GM19455 (cell line): ENCODE measurements around the gene TEP1.
"Not testable (repeated sequence)": the region's sequence is repeated elsewhere in the genome, so short reads cannot be mapped to it uniquely, and the experiment has no call there.

ENCODE experiments used
- ATAC-seq: cut with Tn5 transposase; IDR thresholded peaks from one replicate; pipeline ENCODE4 v1.9.1; 2021; ENCODE audit not compliant: unreplicated experiment

Gene TEP1

DNA sequence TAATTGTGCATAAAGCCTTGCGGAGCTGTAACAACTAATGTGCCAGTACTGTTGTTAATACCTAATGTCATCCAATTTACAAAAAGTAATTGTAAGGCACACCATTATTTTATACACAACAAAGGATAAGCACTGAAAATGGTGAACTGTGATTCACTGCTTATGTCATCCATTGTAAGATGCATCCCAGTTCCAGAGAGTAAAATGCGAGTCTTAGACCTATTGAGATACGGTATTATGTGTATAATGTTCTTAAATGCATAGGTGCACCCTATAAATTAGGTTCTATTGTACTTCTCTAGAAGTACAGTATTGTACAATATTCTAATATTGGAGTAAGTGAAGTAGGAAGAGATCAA is 69.5 kb downstream of the TEP1 start:
- no peak for ATAC-seq

- ATAC-seq = peak; percentile 91
Observed at GRCh38 chr14:20343092-20343861, 70.0 kb downstream of the TEP1 start, which contains the start of gene PARP2. Gene PARP2, plus strand, starts transcription at chr14:20343635. Its CDS starts 7 bp downstream, at chr14:20343642.

DNA sequence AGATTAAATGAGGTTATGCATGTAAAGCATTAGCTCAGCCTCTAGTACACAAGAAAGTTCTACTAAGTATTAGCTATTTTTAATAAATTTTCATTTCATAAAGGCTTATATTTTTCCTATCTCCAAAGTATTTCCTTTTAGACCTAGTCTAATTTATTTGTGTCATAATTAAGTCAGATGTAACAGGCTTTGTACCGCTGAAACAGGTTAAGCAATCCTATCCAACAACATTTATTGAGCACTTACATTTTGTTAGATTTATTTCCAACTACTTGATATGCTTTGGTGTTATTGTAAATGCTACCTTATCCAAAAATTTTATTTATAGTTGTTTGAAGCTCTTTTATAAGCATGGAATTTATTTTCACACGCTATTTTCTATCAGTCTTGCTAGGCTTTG is 71.7 kb downstream of the TEP1 start:
- ATAC-seq = no peak

DNA sequence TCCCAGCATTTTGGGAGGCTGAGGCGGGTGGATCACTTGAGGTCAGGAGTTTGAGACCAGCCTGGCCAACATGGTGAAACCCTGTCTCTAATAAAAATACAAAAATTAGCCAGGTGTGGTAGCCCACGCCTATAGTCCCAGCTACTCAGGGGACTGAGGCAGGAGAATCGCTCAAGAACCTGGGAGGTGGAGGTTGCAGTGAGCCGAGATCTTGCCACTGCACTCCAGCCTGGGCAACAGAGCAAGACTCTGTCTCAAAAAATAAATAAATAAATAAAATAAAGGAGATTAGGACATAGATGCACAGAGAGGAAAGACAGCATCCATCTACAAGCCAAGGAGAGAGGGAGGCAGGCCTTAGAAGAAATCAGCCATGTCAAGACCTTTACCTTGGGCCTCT is 72.3 kb downstream of the TEP1 start:
- not testable (repeated sequence) for ATAC-seq

DNA sequence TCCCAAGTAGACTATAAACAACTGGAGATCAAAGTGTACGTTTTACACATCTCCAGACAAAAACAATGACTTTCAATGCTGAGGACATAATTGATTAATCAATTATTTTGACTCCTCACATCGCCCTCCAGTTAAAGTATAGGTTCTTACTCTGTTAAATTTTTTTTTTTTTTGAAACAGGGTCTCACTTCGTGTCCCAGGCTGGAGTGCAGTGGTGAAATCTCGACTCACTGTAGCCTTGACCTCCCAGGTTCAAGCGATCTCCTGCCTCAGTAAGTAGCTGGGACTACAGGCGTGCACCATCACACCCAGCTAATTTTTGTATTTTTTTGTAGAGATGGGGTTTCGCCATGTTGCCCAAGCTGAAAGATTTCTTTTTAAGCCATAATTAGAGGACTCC is 79.3 kb downstream of the TEP1 start:
- no peak for ATAC-seq

DNA sequence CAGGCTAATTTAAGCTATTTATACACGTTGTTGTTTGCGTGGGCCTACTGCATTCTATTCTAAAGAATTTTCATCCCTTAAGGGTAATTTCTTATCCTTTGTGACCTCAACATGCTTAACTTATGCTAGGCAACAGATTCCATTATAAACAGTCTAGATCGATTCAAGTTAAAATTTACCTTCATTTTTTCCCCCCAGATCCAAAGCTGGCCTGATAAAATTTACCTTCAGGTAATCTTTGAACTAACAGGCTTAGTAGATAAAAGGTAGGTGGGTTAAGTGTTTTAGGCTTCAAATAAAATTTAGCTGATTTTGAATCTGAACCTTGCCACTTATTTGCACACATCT is 79.8 kb downstream of the TEP1 start:
- no peak for ATAC-seq

GRCh38 chr14:20332788-20333493 is 80.4 kb downstream of the TEP1 start, which contains the start of gene CCNB1IP1:
Gene CCNB1IP1, minus strand, starts transcription at chr14:20333279. Its CDS starts 16,756 bp downstream, at chr14:20316523.
- peak; percentile 95 for ATAC-seq

DNA sequence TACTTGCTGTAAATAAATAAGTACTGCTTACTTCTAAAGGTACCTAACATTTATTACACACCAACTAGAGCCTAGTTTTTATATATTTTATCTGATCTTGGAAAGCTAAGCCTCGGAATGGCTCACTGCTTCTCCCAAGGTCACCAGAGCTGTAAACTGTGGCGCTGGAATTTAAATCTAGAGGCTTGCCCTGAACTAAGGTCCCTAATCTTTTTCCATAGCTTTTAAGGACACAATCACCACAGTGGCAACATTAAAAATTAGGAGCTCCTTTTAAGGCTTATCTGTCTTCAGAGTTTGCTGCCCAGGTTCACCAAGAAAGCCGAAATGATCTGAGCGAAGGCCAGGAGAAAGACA is 80.9 kb downstream of the TEP1 start:
- no peak for ATAC-seq

DNA sequence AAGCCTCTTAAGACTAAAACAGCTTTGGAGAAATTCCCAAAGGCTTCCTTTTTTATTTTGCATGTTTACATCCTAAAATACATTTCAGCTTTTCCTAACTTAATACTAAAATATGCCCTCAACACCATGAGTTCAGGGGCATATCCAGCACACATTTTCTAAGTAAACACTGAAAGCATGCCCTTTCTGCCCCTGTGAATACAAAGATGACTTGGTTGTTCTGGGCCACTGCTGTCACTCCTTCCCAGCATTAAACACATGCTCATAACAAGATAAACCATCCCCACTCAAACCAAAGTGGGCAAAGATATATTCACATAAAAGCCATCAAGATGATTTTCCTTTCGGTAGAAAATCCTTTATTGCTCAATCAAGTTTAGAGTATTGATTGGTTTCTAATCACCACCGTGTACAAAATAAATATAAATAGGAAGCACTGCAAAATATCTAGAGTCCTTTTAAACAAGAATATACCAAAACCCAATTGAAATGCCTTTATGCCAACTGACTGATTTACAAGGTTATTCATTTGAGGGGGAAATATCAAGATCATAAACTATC is 82.2 kb downstream of the TEP1 start:
- ATAC-seq = no peak

DNA sequence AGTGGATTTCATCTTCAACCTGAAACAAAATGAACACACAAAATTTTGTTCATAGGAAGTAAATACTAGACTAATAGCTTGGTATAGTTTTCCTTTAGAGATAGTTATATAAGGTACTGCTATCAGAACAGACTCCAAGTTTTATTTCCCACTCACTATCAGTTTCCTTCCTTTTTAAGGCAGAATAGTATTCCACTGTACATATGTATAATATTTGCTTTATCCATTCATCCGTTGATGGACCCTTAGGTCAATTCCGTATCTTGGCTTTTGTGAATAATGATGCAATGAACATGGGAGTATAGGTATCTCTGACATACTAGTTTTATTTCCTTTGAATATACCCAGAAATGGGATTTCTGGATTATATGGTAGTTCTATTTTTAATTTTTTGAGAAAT is 83.9 kb downstream of the TEP1 start:
- no peak for ATAC-seq

- ATAC-seq = no peak
Observed at GRCh38 chr14:20328705-20329104, 84.6 kb downstream of the TEP1 start.

DNA sequence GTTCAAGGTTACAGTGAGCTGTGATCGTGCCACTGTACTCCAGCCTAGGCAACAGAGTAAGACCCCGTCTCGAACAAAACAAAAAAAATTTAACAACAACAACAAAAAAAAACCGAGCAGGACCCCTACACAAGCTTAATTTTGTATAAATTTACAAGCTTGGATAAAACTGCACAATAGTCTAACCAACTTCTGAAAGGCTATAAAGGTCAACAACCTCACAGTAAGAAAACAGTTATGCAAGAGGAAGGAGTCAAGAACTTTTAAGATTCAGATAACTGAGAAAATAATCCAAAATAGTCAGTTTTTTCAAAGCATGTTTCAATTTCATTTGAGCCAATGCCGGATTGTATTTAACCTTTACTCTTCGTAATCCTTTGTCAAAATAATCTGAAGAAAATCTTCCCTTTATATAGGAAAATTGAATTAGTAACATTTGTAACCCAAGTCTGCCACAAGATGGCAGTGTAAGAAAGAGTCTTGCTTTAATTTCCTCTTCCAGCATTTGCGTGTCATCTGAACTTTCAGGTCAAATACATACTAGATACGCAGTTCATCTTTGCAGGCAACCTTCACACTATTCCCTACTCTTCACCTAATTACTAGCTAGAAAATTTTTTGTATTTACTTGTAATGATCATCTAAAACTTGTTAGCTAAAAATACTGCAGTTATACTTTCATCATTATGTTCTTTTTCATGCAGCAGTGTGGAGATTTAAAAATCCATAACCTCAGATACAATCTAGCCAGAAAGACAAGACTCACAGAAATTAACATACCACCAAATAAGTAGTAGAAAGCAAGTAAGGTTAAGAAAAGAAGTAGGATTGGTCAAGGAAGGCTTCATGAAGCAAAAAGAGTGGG is 86.1 kb downstream of the TEP1 start:
- ATAC-seq = no peak

- ATAC-seq = no peak
Observed at GRCh38 chr14:20317720-20318119, 95.6 kb downstream of the TEP1 start.
